Spleen (tissue), 11 donors: ENCODE measurements around the gene PPP4R3B. TPM values are rescaled to one million over a fixed set of nuclear protein-coding genes. Genes with fewer than 3 reads are reported as not detected.

Source experiments
- DNase-seq: peaks from one replicate; pipeline ENCODE4 v3.0.0-alpha.2; 2020
- H3K27ac ChIP-seq, 8 donors: fragments of 200-600 bp; sonication (generic) in 7 of 8; 1 replicate in 4 of 8; 2 replicates in 4 of 8; pipeline versions ENCODE4 v1.5.0 to v1.8.0; 2016 to 2021; ENCODE audit warnings: inconsistent platforms in 4 of 8, mild to moderate bottlenecking in 4 of 8, moderate library complexity in 1 of 8
- H3K27me3 ChIP-seq, 7 donors: fragments of 200-600 bp; sonication (generic) in 6 of 7; replicated peaks in 1 of 7; 1 replicate in 4 of 7; 2 replicates in 3 of 7; pipeline versions ENCODE4 v1.5.0 to v1.8.0; 2016 to 2021; ENCODE audit warnings: inconsistent platforms in 3 of 7, mild to moderate bottlenecking in 1 of 7
- H3K36me3 ChIP-seq, 6 donors: fragments of 200-600 bp; sonication (generic) in 5 of 6; 1 replicate in 4 of 6; 2 replicates in 2 of 6; pipeline versions ENCODE4 v1.5.0 to v1.8.0; 2016 to 2021; ENCODE audit warnings: inconsistent platforms in 2 of 6
- H3K4me1 ChIP-seq, 6 donors: fragments of 200-600 bp; sonication (generic) in 5 of 6; 1 replicate in 3 of 6; 2 replicates in 3 of 6; pipeline versions ENCODE4 v1.5.0 to v1.8.0; 2016 to 2021; ENCODE audit warnings: inconsistent platforms in 3 of 6
- H3K4me3 ChIP-seq, 8 donors: fragments of 200-600 bp; sonication (generic) in 7 of 8; 1 replicate in 4 of 8; 2 replicates in 4 of 8; pipeline versions ENCODE4 v1.5.0 to v1.8.0; 2016 to 2021; ENCODE audit warnings: inconsistent platforms in 4 of 8, mild to moderate bottlenecking in 4 of 8, moderate library complexity in 2 of 8
- H3K9me3 ChIP-seq, 8 donors: fragments of 200-600 bp; sonication (generic) in 7 of 8; 1 replicate in 4 of 8; 2 replicates in 4 of 8; pipeline versions ENCODE4 v1.5.0 to v1.8.0; 2016 to 2021; ENCODE audit warnings: inconsistent platforms in 4 of 8
- POLR2A ChIP-seq, 3 donors: fragments of 450-650 bp; IDR thresholded peaks; one replicate each; pipeline ENCODE4 v1.5.1; 2017; ENCODE audit warnings: antibody characterized with exemption in 3 of 3, mild to moderate bottlenecking in 1 of 3
- POLR2AphosphoS5 ChIP-seq, 3 donors: sonication (generic); formaldehyde crosslinking; IDR thresholded peaks; one replicate each; pipeline ENCODE4 v1.5.1; 2017; ENCODE audit warnings: antibody characterized with exemption in 3 of 3
- WGBS, 5 donors: extraction: QIAGEN DNeasy Blood & Tissue Kit in 3 of 5; methylation state at CpG; one replicate each; pipeline versions ENCODE4 v1.1.5 to v1.1.7; 2013 to 2018; 5-methylcytosine and 5-hydroxymethylcytosine counted together
- intact Hi-C: fragments of 100-400 bp; cut with DNase I; formaldehyde crosslinking; loops from one replicate; pipeline ENCODE4 v1.15.0; 2023; ENCODE audit warnings: low total_unique reads
- polyA plus RNA-seq, 3 donors: library from polyadenylated mRNA; stranded (reverse); fragments of 200-250 nt; gene quantifications; one replicate each; pipeline ENCODE4 v1.2.1, GENCODE V29; 2013
- total RNA-seq, 7 donors: library from RNA; depleted of rRNA in 3 of 7; stranded (reverse); fragments of >200 nt in 3 of 7; fragmentation: NEBNext Ultra II Directional in 4 of 7; extraction: Animal tissue kit (Norgen Biotek cat#: 25700) in 4 of 7; gene quantifications; one replicate each; pipeline versions ENCODE4 v1.1.0 to v1.2.1, GENCODE V29; 2016 to 2021
- TF ChIP-seq, protein P1 (sequence below), 11 experiments: fragments of 200-600 bp in 7 of 11; fragments of 450-650 bp in 4 of 11; sonication (generic) in 4 of 11; IDR thresholded peaks in 8 of 11; conservative IDR thresholded peaks in 3 of 11; 1 replicate in 7 of 11; 2 replicates in 4 of 11; pipeline versions ENCODE4 v1.4.0 to v1.8.0; 2016 to 2021; ENCODE audit warnings: antibody characterized with exemption in 11 of 11, inconsistent platforms in 4 of 11, mild to moderate bottlenecking in 1 of 11
- donor health status: healthy with polysubstance abuse.
- donor health status: DM: no; HTN: no; CAD: no; lungs with moderate emphysema.
- donor health status: DM: no; HTN: no; CAD: no.
- donor health status: Bipolar disorder and iron deficiency.
- donor health status: healthy.
- donor health status: DM: no; HTN: no; CAD: no.
- donor health status: DM: yes; HTN: yes; CAD: no.

PPP4R3B gene
- total and polyA plus RNA-seq, 10 donors, result 22.3 to 89.5 (median 74.4) TPM

DNA sequence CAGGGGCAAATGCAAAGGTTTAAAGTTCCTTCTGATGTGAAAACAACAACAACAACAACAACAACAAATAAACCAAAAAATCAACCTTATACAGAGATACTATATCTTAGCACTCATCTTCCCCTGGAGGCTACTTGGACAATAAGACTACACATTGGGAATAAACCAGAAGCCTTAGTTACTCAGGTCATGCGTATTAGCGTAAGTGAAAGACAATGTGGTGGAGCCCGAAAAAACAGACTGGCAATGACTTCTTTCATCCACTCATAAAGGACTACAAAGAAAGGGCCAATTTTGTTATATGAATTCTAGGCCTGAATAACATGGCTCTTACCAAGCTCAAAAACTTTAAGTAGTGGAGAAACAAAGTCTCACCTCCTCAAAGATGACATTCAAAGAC is 19.4 kb upstream of the PPP4R3B start:
- H3K27me3 ChIP-seq, result no peaks in the 10 kb centered on the region
- WGBS, 5 donors, result 95 to 99% (median 98%) methylated on average over 3 of the region's 3 CpGs
- no peak for DNase-seq
- no peaks in the 10 kb centered on the region for H3K9me3 ChIP-seq
- TF ChIP-seq POLR2AphosphoS5 (IDR thresholded peaks at IDR 0.05) (no peak), POLR2A (IDR thresholded peaks at IDR 0.05) (no peak)
- TF ChIP-seq, protein P1, sequence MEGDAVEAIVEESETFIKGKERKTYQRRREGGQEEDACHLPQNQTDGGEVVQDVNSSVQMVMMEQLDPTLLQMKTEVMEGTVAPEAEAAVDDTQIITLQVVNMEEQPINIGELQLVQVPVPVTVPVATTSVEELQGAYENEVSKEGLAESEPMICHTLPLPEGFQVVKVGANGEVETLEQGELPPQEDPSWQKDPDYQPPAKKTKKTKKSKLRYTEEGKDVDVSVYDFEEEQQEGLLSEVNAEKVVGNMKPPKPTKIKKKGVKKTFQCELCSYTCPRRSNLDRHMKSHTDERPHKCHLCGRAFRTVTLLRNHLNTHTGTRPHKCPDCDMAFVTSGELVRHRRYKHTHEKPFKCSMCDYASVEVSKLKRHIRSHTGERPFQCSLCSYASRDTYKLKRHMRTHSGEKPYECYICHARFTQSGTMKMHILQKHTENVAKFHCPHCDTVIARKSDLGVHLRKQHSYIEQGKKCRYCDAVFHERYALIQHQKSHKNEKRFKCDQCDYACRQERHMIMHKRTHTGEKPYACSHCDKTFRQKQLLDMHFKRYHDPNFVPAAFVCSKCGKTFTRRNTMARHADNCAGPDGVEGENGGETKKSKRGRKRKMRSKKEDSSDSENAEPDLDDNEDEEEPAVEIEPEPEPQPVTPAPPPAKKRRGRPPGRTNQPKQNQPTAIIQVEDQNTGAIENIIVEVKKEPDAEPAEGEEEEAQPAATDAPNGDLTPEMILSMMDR (IDR thresholded peaks at IDR 0.05 in 8 of 11, conservative IDR thresholded peaks at IDR 0.05 in 3 of 11), result no peak
- no peak overlapping the region for H3K27ac ChIP-seq
- no peak overlapping the region for H3K4me3 ChIP-seq
- intact Hi-C loops, result no loop called here
- H3K4me1 ChIP-seq, result no peaks in the 10 kb centered on the region
- H3K36me3 ChIP-seq, result peaks cover 0 to 100% (median 61%) of the 10 kb centered on the region in 6 donors

DNA sequence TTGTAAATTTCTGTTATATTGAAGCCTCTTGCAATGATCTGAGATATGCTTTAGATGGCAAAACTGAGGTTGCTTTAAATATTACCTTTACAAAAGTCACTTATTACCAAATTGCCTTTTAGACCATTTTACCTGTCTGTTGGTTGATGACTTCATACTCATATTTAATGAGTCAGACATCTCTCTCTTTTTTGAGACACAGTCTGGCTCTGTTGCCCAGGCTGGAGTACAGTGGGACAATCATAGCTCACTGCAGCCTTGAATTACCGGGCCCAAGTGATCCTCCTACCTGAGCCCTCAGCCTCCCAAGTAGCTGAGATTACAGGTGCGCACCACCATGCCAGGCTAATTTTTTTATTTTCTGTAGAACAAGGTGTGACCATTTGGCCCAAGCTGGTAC is 11.5 kb upstream of the PPP4R3B start:
- Histone ChIP-seq H3K4me1 (peaks cover 0 to 28% (median 5%) of the 10 kb centered on the region in 6 donors), H3K36me3 (peaks cover 0 to 30% (median 11%) of the 10 kb centered on the region in 6 donors), H3K27me3 (no peaks in the 10 kb centered on the region), H3K4me3 (no peak overlapping the region), H3K27ac (no peak overlapping the region), H3K9me3 (no peaks in the 10 kb centered on the region)
- no peak for TF ChIP-seq POLR2A (IDR thresholded peaks at IDR 0.05)
- no peak for TF ChIP-seq POLR2AphosphoS5 (IDR thresholded peaks at IDR 0.05)
- TF ChIP-seq, protein P1 (IDR thresholded peaks at IDR 0.05 in 8 of 11, conservative IDR thresholded peaks at IDR 0.05 in 3 of 11), result no peak
- DNase-seq, result no peak
- intact Hi-C loops, result no loop called here
- 75 to 100% (median 93%) methylated on average over 2 of the region's 2 CpGs for whole genome bisulfite sequencing, 5 donors

DNA sequence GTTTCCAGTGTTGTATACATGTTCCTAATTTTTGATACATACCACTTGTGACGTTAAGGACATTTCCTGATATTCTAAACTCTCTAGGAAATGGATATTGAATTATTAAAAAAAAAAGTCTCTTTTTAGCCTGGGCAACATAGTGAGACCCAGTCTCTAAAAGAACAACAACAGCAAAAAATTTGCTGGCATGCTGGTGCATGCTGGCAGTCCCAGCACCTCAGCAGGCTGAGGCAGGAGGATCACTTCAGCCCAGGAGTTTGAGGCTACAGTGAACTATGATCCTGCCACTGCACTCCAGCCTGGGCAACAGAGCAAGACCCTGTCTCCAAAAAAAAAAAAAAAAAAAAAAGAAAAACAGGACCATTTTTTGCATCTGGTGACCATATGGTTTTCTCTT is 10.5 kb upstream of the PPP4R3B start:
- 79 to 91% (median 83%) methylated on average over 1 of the region's 1 CpG for WGBS, 5 donors
- TF ChIP-seq POLR2AphosphoS5 (IDR thresholded peaks at IDR 0.05) (no peak), POLR2A (IDR thresholded peaks at IDR 0.05) (no peak)
- TF ChIP-seq, protein P1 (IDR thresholded peaks at IDR 0.05 in 8 of 11, conservative IDR thresholded peaks at IDR 0.05 in 3 of 11), result no peak
- Histone ChIP-seq H3K4me1 (peaks cover 7 to 39% (median 15%) of the 10 kb centered on the region in 6 donors), H3K9me3 (no peaks in the 10 kb centered on the region), H3K27me3 (no peaks in the 10 kb centered on the region), H3K4me3 (no peak overlapping the region), H3K36me3 (peaks cover 0 to 20% (median 5%) of the 10 kb centered on the region in 6 donors), H3K27ac (no peak overlapping the region)
- DNase-seq, result no peak
- intact Hi-C loops, result no loop called here

DNA sequence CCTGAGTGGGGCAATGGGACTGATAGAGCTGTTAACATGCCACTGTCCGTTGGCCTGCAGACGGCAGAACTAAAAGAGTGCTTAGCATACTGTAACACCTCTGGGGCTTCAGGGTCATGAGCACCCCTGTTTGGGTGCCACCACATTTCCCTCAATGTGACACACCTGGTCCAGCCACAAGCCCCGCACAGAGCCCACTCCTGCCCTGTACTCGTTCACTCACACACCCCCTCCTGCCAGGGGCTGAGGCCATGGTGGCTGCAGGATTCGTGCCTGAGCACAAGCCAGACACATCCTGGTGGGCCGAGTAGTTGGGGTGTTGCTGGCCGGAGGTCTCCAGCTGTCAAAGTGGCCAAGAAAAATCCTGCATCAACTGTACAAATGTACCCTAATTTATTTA is 4.4 kb upstream of the PPP4R3B start:
- intact Hi-C loops, result no loop called here
- H3K9me3 ChIP-seq, result no peaks in the 10 kb centered on the region
- WGBS, 5 donors, result 87 to 91% (median 90%) methylated on average over 7 of the region's 7 CpGs

More for the DNA sequence above, 4.4 kb upstream of the PPP4R3B start:
- Histone ChIP-seq H3K27ac (no peak overlapping the region), H3K4me3 (no peak overlapping the region), H3K27me3 (no peaks in the 10 kb centered on the region), H3K4me1 (peaks cover 31 to 76% (median 55%) of the 10 kb centered on the region in 6 donors), H3K36me3 (peaks cover 0 to 36% (median 0%) of the 10 kb centered on the region in 6 donors)
- DNase-seq, result no peak
- peak in 2 of 3 donors; percentile 12 to 41 for TF ChIP-seq POLR2AphosphoS5 (IDR thresholded peaks at IDR 0.05)
- TF ChIP-seq, protein P1 (IDR thresholded peaks at IDR 0.05 in 8 of 11, conservative IDR thresholded peaks at IDR 0.05 in 3 of 11), result no peak
